GM19240 (cell line): ENCODE data around the gene CHMP4B.

Experiments
- DNase-seq: peaks from one replicate; pipeline ENCODE4 v3.0.0; 2011; ENCODE audit warnings: low spot score; ENCODE audit not compliant: insufficient read length

The CHMP4B gene

DNA sequence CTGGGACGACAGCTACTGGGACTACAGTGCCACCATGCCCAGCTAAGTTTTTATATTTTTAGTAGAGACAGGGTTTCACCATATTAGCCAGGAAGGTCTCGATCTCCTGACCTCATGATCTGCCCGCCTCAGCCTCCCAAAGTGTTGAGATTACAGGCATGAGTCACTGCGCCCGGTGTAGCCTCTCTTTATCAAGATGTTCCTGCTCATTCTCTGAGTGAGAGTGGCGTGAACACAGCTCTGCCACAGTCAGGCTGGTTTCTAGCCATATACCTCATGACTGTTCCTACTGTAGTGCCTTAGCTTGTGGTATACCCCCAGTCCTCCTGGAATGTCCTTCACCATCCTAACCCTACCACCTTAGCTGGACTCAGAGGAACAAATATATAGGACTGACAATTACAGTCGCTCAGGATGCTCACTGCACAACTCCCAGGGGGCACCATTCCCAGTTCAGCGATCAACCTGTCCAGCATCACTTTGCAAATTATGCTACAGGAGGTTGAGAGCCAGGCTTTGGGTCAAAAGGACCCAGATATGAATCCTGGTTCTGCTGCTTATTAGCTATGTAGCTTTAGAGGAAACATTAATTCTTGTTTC is 86.3 kb downstream of the CHMP4B start:
- DNase-seq, result no peak

DNA sequence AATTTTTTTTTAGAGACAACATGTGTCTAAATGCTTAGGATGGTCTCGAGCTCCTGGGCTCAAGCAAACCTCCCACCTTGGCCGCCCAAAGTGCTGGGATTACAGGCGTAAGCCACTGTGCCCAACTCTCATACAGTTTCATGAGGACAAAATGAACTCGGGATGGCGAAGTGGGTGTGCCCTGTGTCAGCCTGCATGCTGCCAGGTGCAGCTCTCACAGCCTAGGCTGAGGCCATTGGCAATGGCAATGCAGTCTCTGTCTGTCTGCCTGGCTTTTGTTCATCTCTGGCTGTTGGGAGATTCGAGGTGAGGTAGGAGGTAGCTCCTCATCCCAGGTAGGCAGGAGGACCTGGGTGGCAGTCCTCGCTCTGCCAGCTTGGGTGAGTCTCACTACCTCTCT is 88.0 kb downstream of the CHMP4B start:
- no peak for DNase-seq

DNA sequence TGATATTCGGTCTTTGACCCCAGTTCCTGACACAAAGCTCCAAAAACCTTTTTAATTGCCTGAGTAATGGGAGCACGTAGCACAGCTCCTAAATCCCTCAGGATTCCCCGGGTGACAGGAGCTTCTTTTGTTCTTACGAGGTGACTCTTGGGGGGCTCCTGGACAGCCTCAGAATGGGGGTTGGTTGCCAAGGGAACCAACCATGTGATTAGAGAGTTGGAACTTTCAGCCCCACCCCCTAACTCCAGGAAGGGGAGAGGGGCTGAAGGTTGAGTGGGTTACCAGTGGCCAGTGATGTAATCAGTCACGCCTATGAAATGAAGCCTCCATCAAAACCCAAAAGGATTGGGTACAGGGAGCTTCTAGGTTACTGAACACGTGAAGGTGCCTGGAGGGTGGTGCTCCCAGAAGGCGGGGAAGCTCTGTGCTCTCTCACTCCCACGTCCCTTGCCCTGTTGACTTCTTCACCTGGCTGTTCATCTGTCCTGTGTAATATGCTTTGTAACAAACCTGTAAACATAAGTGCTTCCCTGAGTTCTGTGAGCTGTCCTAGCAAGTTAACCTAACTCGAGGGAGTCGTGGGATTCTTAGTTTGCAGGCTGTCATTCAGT is 89.5 kb downstream of the CHMP4B start:
- DNase-seq, result no peak

DNA sequence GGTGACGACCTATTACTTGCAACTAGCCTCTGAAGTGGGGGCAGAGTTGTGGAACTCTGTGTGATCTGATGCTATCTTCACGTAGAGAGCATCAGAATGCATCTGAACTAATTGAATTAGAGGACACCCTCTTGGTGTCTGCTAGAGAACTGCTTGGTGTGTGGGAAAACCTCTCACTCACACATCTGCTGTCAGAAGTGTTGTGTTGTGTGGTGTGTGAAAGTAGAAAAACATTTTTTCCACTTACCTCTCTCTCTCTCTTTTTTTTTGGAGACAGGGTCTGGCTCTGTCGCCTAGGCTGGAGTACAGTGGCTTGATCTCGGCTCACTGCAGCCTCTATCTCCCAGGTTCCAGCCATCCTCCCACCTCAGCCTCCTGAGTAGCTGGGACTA is 90.0 kb downstream of the CHMP4B start:
- no peak for DNase-seq

DNA sequence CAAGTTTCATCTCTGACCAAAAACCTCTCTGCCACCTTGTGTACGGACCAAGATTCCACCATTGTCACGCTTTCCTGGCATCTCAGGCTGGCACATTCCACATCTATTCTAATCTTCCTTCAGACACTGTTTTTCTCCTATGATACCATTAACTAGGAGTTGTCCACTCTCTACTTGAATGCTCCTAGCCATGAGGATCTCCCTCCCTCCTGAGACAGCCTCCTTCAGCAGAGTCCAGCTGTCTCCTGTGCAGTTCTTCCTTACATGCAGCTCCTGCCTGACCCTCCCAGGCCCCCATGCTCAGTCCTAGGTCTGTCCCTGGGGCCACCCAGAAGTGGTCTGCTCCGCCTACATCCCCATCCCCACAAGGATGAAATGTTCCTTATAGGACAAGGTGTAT is 90.9 kb downstream of the CHMP4B start:
- DNase-seq, result no peak
